Stimulated activated CD4-positive, alpha-beta T cell treated with anti-CD3 and anti-CD28 coated beads, Interleukin-15, amount 100 ng/mL, for 1 hour (primary cell): ENCODE measurements around the gene APEX1.
"Not testable (repeated sequence)": the region's sequence is repeated elsewhere in the genome, so short reads cannot be mapped to it uniquely, and the experiment has no call there.

ENCODE experiments used
- DNase-seq, 2 donors: peaks; one replicate each; pipeline ENCODE4 v3.0.0-alpha.2; 2020; ENCODE audit warnings: low read depth in 1 of 2, low spot score in 1 of 2

The APEX1 gene

DNA sequence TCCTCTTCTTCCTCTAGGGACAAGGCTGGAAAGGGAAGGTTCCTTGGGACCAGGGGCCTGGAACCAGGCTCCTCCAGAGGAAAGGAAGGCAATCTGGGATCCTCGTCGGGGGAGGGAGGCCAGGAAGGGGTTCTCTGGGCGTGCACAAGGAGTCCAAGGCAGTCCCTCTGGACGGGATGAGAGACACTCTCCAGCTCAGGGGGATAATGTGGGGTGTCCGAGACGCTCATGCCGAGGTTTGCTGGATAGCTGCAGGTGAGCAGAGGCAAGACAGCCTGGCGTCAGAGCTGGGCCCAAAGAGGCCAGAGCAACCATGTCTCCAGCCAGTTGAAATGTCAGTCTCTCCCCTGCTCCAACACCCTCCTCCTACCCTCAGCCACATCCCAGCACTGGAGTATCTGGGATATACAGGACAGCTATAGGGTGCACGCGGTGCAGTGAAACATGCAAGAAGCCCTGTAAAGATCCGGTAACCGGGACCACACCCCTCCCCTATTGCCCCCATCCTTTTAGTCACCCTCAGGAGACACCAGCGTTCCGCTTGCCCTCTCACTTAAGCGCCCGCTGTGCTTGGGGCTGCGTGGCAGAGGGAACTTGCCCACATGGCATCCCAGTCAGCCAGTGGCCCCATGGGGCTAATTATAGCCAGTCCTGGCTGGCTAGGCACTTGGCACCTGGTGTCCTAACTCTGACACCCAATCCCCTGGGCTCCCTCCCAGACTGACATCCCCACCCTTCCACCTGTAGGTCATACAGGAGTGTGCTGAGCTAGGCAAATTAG lies 19.3 kb upstream of the APEX1 start, which contains the start of gene KLHL33:
Gene KLHL33 (minus strand): TSS at position 585 of the 781 bp plus-strand sequence. CDS start 355 bp downstream, at position 230.
- no peak for DNase-seq

DNA sequence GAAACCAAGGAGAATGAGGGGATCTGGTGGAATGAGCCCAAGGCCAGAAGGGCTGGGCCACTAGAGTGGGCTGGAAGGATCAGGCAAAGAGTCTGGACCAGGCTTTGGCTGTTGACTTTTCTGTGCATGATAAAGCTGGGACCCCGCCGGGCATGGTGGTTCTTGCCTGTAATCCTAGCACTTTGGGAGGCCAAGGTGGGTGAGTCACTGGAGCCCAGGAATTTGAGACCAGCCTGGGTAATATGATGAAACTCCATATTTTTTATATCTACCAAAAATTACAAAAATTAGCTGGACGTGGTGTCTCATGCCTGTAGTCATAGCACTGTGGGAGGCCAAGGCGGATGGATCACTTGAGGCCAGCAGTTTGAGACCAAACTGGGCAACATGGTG lies 18.7 kb upstream of the APEX1 start:
- no peak for DNase-seq

DNA sequence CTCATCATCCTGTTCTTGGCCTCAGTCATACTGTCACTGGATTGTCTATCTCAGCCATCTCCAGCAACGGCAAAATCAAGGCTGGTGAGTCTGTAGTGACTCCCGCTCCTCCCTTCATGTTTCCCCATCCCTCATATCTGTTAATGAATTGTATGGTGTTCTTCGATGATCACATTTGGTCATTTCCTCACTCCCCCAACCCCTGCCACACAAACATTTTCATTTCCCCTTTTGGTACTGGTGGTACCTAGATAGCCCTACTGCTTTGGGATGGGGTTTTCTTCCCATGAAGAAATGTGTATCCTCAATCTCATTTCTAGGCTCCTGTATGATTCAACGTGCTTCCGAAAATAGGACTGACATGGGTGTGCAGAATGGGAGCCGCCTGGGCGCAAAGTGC lies 16.4 kb upstream of the APEX1 start:
- no peak for DNase-seq

DNA sequence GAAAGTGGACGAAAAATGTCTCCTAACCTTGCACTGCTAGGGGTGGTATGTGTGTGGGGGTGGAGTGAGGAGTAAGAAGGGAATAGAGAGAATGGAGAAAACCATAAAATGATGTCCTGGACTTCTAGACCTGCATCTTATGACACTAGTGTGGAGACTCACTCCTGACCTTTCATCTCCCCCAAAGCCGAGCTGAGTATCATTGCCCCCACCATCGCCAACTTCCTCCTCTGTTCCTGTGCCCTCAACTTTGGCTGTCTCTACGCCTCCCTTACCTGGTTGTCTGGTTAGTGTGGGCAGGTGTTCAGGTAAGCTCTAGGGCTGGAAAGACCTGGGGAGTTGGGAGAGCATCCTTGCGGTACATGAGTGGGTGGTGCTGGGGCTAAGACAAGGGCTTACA lies 14.6 kb upstream of the APEX1 start:
- DNase-seq: no peak

DNA sequence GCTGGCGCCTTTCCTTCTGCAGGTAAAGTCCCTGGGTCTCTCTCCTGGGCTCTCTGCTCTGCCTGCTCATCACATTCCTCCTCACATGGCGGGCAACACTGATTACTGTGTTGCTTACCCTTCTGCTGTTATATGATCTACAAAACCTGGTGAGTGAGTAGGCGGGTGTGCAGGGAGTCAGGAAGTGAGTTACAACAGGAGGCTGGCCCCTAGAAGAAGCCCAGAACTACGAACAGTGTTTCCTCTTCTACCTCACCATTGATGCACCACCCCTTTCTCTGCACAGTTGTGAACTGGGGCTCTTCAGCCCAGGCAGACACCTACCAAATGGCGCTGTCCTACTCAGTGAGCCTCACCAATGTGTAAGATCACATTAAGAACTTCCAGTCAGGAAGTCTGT lies 14.1 kb upstream of the APEX1 start:
- DNase-seq: no peak

DNA sequence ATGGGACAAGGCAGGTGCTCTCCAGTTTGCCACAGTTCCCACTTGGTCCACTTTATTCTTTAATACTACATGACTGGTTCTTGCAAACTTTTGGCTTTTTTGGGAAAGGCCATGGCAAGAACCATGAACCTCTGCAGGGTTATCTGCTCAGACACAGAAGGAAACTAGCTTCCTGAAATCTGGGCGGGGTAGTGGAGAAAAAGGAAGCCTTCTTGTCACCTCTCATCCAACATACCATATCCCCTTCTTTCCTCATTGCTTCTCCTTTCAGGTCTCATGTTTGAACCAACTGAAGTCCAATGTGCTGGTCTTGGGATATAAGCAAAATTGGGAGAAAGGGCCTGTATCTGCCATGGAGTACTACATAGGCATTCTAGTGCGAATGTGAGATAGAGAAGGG lies 13.6 kb upstream of the APEX1 start:
- DNase-seq: no peak

DNA sequence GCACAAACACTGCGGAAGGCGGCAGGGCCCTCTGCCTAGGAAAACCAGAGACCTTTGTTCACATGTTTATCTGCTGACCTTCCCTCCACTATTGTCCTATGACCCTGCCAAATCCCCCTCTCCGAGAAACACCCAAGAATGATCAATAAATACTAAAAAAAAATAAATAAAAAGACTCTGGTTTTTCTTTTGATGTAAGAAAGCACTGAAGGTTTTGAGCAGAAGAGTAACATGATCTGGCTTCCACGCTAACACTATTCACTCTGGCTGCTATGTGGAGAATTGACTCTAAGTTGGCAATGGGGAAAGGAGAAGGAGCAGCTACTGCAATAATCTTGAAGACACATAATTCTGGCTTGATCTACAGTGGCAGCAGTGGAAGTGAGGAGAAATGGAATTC lies 11.4 kb upstream of the APEX1 start:
- DNase-seq: not testable (repeated sequence)

DNA sequence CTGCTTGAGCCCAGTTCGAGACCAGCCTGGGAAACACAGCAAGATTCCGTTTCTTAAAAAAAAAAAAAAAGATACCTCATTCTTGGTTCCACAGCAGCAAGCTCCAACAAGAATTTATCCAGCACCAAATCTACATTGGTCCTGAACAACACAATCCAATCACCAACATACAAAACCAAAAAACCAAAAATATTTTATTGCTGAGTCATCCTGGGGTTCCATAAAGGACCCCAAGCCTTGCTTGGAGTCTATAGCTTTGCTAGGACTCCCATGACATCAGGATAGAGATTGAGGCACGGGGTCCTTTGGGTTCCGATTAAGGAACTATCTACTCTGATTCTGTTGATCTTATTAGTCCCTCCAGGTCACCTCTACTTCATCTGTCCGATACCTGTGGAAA lies 8.1 kb upstream of the APEX1 start:
- no peak for DNase-seq

DNA sequence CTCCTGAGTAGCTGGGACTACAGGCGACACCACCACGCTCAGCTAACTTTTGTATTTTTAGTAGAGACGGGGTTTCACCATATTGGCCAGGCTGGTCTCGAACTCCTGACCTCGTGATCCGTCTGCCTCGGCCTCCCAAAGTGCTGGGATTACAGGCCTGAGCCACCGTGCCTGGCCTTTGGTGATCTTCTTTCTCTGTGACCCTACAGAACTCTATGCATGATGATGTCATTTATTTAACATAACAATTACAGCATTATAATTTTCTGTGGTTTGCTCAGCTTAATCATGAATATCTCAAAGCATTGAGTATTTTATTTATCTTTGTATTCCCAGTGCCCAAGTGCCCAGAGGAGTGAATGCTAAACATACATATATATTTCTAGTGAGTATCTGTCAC lies 2.2 kb upstream of the APEX1 start:
- not testable (repeated sequence) for DNase-seq

DNA sequence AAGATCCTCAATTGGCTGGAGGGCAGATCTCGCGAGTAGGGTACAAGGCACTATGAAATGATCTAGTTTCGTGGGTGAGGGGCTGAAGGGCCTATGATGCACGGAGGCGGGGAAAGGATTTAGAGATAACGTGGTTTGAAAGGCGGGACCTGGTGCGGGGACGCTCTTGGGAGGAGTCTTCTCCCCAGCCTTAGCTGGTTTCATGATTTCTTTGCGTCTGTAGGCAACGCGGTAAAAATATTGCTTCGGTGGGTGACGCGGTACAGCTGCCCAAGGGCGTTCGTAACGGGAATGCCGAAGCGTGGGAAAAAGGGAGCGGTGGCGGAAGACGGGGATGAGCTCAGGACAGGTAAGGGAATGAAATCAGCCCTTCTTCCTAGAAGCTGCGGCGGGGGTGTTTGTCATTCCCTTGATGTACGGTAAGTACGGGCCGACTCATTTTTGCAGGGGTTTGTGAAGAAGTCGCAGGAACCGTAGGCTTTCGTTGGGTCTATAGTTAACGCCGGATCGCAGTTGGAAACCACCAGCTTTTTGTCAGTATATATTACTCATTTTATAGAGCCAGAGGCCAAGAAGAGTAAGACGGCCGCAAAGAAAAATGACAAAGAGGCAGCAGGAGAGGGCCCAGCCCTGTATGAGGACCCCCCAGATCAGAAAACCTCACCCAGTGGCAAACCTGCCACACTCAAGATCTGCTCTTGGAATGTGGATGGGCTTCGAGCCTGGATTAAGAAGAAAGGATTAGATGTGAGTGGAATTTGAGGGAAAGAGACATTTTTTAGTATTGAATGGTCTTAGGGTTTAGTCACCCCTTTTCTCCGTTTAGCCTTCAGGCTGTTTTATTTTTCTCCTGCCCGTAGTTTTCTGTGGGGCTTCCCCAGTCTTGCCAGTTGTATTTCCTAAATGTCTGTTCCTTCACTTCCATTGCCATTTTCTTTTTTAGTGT lies 602 bp downstream of the APEX1 start:
- no peak for DNase-seq

DNA sequence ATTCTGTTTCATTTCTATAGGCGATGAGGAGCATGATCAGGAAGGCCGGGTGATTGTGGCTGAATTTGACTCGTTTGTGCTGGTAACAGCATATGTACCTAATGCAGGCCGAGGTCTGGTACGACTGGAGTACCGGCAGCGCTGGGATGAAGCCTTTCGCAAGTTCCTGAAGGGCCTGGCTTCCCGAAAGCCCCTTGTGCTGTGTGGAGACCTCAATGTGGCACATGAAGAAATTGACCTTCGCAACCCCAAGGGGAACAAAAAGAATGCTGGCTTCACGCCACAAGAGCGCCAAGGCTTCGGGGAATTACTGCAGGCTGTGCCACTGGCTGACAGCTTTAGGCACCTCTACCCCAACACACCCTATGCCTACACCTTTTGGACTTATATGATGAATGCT lies 1.9 kb downstream of the APEX1 start:
- no peak for DNase-seq

DNA sequence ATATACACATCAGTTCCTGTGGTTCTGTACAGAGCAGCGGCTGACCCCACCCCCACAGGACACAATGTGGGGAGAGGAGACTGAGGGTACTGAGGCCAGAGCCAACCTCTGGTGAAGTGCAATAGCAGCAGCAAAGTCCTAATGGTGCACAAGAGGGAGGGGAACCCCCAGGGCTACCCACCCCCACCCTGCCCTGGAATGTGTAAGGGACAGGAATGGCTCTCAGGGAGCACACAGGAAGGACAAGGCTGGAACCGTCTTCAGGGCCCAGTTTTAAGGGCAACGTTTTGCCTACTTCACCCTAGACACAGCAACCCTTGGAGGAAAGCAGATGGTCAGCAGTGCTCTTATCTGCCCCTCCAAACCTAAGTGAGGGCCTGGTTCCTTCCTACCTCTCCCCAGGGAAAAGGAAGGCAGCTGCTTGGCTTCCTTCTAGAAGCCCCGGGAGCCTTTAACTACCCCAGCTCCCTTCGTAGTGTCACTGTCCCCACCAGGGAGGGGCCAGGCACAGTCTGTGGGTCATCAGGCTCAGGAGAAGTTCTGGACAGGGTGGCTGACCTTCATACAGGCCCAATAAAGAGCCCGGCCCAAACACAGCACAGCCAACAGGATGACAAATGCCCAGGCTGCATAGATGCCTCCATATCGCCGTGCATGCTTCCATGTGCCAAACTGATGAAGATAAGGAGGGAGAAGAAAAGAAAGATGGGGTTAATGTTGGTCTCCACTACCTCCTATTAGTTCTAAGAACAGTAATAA lies 3.2 kb downstream of the APEX1 start:
- DNase-seq: no peak

DNA sequence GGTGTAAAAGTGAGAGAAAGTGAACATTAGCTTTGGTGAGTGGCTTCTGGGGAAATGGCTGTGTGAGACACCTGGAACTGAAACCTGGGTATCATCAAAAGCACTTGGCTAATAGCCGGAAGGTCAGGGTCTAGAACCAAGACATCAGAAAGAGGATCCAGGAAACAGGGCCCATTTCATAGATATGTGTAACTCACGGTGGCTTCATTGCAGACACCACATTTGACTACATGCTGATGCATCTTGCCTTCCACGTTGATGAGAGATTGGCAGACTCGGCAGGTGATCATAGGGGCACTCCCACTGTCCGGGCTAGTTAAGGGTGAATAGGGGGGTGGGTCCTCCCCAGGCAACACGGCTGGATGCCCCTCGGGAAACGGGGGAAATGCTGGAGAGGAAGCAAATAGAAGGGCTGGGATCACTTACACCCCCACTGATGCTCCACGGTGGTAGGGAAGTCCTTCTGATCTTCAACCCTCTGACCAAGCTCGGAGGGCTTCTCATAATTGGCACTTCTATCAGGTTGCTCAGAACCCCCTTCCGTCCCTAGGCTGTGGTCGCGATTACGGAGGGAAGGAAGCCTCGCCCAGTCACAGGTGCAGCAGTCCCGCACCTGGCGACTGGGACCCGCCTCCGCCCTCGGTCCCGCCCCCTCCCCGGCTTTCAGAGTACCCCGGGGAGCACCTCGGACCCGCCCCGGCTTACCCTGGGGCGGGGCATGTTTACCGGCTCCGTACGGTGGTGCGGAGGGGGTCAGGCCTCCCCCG lies 5.6 kb downstream of the APEX1 start:
- peak; percentile 27 to 31 for DNase-seq

DNA sequence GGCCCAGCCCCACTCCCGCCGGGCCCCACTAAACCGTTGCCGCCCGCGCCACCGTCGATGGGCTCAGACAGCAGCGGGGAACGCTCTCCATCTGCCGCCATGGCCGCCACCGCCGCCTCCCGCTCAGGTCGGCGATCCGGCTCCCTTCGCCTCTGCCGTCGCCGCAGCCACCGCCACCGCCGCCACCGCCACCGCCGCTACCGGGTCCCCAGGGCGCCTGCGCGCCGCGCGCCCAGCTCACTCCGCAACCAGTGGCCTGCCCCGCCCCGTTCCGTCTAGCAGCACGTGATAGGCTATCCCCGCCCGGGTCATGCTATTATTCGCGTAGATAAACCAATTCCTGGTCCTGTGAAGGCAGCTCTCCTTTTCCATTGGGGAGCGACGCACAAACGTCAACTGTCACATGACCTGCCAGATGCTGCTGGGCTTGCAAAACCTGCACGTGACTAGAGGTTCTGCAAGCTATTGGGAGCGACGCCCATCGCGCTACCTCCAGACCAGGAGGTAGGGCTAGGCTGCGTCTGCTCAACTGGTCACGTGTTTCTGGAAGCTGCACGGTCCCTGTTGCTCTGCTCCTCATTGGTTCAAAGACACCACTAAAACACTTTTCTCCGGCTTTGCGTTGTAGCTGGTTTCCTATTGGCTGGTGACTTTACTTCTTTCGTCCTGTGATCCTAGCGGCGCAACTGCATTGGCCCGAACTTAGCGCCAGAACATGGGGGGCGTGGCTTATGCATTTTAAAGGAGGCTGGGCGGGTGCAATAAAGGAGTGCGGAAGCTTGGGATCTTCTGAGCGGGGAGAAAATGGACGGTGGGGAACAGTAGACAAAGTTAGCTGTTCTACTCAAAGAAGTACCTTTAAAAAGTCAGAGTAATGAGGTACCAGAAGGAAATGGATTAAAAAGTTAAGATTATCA lies 6.5 kb downstream of the APEX1 start, which contains the start of gene PIP4P1:
Gene PIP4P1 (minus strand): TSS at position 210 of the 917 bp plus-strand sequence. CDS start 109 bp downstream, at position 101.
- DNase-seq: peak; percentile 93 to 97

DNA sequence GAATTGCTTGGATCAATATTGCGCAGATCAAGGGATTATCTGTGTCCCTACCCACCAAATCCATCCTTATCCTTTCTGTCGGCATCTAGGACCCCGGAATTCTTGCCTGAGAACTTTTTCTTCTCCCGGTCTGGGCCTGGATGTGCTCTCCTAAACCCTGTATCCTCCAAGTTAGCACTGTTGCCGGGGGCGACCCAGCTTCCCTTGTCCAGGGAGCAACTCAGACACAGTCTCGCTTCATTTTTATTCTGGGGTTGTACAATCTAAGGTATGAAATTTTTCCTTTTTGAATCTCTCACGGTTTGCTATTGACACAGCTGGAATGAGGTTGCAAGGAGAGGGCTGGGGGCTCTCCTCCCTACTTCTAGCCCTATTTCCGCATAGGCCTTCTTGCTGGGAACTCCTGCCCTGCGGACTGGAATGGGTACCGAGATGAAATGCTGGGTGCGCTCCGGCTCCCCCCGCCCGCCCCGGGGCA lies 13.8 kb downstream of the APEX1 start:
- no peak for DNase-seq

DNA sequence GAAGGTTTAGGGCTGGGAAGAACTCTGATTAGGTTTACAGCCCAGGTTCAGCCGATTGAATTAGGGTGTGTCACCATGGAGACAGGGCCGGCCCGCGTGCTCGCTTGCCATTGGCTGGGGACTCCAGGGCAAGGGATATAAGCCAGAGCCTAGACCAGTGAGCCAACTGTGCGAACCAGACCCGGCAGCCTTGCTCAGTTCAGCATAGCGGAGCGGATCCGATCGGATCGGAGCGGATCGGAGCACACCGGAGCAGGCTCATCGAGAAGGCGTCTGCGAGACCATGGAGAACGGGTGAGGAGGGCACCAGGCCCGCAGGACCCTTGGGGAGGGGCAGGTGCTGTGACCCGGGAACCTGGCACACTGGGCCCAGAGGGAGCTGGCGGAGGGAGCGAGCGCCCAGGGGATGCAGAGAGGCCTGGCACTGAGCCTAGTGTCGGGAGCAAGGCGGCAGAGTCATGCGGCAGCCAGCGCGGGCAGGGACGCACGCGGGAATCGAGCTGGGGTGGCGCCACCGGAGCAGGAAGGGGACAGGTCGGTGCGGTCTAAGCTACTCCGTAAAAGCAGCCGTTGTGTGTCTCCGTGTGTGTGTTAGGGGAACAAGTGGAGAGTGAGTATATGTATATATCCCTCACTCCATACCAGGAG lies 14.3 kb downstream of the APEX1 start, which contains the start of gene PNP:
Gene PNP (plus strand): TSS at position 165 of the 648 bp plus-strand sequence. CDS start 119 bp downstream, at position 284.
- peak; percentile 74 to 76 for DNase-seq

DNA sequence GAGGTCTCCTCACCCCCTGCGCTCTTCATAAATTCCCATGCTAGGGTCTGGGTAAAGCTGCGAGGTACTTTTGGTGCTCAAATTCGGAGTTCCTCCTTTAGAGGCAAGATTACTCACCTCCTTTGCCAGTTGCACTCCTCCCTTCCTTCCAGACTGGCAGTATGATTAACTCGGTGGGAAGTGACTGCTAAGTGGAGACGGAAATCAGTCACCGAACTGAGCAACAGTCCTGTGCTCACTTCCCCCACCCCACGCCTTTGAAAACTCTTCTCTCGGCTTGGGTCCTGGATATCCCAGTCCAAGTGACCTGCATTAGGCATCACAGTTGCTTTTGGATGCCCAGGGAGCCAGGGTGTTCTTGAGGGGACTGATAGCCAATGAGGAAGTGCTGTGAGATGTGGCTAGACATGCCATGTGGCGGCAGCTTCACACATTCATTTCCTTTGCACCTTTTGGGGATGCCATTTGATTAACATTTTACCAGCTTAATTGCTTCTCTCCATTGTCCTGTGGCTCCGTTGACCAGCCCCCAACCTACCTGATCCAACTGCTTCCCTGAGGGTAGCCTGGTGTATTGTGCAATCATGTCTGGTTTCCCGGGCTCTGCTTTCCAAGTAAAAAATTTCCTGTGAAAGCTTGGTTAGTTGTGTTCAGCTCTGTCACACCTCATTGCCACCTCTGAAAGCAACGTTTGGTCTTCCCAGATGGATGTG lies 15.0 kb downstream of the APEX1 start:
- peak; percentile 10 to 25 for DNase-seq

DNA sequence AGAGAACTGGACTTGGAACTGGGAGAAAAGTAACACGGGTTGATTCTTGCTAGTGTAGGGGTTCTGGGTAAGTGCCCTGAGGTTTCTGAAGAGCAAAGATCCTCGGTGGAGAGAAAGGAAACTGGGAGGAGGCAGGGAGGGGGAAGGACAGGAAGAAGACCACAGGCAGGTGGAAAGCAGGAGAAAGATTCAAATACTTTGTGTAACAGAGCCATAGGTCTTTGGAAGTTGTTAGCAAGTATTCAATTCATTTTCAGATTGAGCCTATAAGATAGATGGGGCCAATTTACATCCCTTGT lies 15.5 kb downstream of the APEX1 start:
- DNase-seq: no peak
